ENCODE measurements around the gene MYO1A.

DNA sequence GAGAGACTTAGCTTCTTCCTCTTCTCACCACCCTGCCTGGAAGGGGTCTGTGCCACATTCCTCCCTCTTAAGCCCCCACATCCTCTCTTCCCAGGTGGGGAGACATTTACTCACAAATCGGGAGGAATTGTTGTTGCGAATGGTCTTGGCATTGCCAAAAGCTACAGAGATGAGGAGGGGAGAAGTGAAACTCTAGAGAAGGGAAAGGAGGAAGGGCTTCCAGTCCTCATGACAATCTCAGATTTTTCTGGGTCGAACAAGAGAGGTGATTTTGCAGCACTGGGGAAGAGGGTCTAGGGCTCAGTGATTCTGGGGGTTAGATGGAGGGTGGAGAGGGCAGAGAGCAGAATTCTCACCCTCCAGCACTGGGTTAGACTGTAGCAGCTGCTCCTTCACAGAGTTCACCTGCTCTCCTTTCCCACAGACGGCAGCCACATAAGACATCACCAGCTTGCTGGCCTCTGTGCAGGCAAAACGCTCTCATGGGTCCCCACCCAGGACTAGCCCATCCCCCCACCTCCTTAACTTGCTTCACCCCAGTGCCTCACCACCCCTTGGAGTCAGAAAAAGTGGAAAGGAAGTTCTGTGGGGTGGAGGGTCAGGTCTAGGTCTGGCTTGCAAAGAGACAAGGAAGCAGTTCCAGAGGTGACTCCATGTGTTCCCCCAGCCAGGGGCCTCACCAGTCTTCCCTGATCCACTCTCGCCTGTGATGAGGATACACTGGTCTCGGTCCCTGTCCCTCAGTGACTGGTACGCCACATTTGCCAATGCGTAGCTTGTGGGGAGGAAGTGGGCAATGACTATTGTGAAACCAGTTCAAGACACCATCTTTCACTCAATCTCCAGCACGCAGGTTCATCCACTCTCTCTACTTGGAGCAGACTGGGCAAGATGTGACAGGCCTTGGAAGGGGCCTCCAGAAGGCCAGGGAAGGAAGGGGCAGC lies 2.7 kb downstream of the MYO1A start:
- TF ChIP-seq, protein P1, sequence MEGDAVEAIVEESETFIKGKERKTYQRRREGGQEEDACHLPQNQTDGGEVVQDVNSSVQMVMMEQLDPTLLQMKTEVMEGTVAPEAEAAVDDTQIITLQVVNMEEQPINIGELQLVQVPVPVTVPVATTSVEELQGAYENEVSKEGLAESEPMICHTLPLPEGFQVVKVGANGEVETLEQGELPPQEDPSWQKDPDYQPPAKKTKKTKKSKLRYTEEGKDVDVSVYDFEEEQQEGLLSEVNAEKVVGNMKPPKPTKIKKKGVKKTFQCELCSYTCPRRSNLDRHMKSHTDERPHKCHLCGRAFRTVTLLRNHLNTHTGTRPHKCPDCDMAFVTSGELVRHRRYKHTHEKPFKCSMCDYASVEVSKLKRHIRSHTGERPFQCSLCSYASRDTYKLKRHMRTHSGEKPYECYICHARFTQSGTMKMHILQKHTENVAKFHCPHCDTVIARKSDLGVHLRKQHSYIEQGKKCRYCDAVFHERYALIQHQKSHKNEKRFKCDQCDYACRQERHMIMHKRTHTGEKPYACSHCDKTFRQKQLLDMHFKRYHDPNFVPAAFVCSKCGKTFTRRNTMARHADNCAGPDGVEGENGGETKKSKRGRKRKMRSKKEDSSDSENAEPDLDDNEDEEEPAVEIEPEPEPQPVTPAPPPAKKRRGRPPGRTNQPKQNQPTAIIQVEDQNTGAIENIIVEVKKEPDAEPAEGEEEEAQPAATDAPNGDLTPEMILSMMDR (IDR thresholded peaks at IDR 0.05), result no peak
- TF ChIP-seq POLR2A (IDR thresholded peaks at IDR 0.05), result no peak
